ENCODE data around the gene PTPRN2. TPM values are rescaled to one million over a fixed set of nuclear protein-coding genes. Genes with fewer than 3 reads are reported as not detected.

The PTPRN2 gene
- total and polyA plus RNA-seq, 2 donors (not counting 1 experiment from before 2014, with no cell fraction given) = 0.54 to 1.2 TPM

DNA sequence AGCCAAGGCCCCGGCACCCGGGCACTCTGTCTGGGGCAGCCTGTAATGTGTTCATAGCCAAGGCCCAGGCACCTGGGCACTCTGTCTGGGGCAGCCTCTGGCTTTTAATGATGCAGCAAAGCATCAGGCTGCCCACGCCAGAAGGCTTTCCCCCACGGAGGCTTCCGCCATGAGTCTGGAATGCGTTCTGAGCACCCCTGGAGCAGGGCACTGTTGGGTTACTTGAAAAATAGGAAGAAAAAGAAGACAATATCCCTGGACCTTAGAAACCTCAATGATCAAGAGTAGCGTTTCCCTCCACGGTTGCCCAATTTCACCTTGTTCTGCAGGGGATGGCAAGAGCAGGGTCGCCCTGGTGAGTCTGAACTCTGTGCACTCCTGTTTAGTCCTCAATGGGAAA is 565.0 kb downstream of the PTPRN2 start:
- no peak for TF ChIP-seq EZH2 (IDR thresholded peaks at IDR 0.05; ENCODE audit: low read length, missing control alignments)
- TF ChIP-seq, protein P1, sequence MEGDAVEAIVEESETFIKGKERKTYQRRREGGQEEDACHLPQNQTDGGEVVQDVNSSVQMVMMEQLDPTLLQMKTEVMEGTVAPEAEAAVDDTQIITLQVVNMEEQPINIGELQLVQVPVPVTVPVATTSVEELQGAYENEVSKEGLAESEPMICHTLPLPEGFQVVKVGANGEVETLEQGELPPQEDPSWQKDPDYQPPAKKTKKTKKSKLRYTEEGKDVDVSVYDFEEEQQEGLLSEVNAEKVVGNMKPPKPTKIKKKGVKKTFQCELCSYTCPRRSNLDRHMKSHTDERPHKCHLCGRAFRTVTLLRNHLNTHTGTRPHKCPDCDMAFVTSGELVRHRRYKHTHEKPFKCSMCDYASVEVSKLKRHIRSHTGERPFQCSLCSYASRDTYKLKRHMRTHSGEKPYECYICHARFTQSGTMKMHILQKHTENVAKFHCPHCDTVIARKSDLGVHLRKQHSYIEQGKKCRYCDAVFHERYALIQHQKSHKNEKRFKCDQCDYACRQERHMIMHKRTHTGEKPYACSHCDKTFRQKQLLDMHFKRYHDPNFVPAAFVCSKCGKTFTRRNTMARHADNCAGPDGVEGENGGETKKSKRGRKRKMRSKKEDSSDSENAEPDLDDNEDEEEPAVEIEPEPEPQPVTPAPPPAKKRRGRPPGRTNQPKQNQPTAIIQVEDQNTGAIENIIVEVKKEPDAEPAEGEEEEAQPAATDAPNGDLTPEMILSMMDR (conservative IDR thresholded peaks at IDR 0.05 in 1 of 2, IDR thresholded peaks at IDR 0.05 in 1 of 2; ENCODE audit: low read depth in 1 of 2, low read length in 2 of 2) = no peak
- DNase-seq (ENCODE audit: low read depth in 2 of 2) = no peak

DNA sequence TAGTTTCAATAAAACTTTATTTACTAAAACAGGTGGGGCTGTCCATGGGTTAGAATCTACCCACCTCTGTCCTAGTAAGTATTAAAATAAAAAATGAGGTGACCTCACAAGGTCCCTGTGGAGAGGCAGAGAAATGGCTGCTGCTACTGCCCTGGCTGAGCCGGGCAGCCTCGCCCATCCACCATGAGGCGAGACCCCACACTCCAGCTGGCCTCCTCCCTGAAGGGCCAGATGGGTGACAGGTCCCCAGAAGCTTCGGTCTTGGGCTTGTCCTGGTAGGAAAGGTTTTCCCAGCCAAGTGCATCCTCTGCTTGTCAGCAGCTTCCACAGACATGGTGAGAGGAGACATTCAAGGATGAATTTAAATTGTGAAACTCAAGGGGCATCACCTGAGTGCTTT is 565.8 kb downstream of the PTPRN2 start:
- Histone ChIP-seq H3K4me2 (ENCODE audit: extremely low read depth, insufficient read depth, low read length) (no peak overlapping the region), H3K27ac (ENCODE audit: insufficient read depth, low read length) (no peak overlapping the region), H2AFZ (ENCODE audit: low read length) (no peak overlapping the region), H4K20me1 (ENCODE audit: control insufficient read depth, extremely low read depth, insufficient read depth, low read length) (no peaks in the 10 kb centered on the region), H3K9ac (ENCODE audit: insufficient read depth, low read length) (no peak overlapping the region), H3K4me3 (replicated peaks in 1 of 4; ENCODE audit: control extremely low read depth in 1 of 4, insufficient read depth in 1 of 4, low read depth in 3 of 4, low read length in 4 of 4) (no peak overlapping the region), H3K79me2 (ENCODE audit: control insufficient read depth, insufficient read depth, low read length) (no peaks in the 10 kb centered on the region), H3K9me3 (ENCODE audit: control insufficient read depth, insufficient read depth, low read depth, low read length) (no peaks in the 10 kb centered on the region), H3K36me3 (ENCODE audit: control insufficient read depth, insufficient read depth, low read length) (no peaks in the 10 kb centered on the region), H3K27me3 (ENCODE audit: control insufficient read depth, insufficient read depth, low read length) (no peaks in the 10 kb centered on the region), H3K4me1 (ENCODE audit: control insufficient read depth, extremely low read depth, insufficient read depth, low read length) (no peaks in the 10 kb centered on the region)
- DNase-seq (ENCODE audit: low read depth in 2 of 2) = no peak
- no peak for TF ChIP-seq EZH2 (IDR thresholded peaks at IDR 0.05; ENCODE audit: low read length, missing control alignments)
- TF ChIP-seq, protein P1 (conservative IDR thresholded peaks at IDR 0.05 in 1 of 2, IDR thresholded peaks at IDR 0.05 in 1 of 2; ENCODE audit: low read depth in 1 of 2, low read length in 2 of 2) = no peak

More for the DNA sequence above, 565.0 kb downstream of the PTPRN2 start:
- Histone ChIP-seq H3K79me2 (ENCODE audit: control insufficient read depth, insufficient read depth, low read length) (no peaks in the 10 kb centered on the region), H3K4me3 (replicated peaks in 1 of 4; ENCODE audit: control extremely low read depth in 1 of 4, insufficient read depth in 1 of 4, low read depth in 3 of 4, low read length in 4 of 4) (no peak overlapping the region), H3K4me2 (ENCODE audit: extremely low read depth, insufficient read depth, low read length) (no peak overlapping the region), H4K20me1 (ENCODE audit: control insufficient read depth, extremely low read depth, insufficient read depth, low read length) (no peaks in the 10 kb centered on the region), H3K27ac (ENCODE audit: insufficient read depth, low read length) (no peak overlapping the region), H3K36me3 (ENCODE audit: control insufficient read depth, insufficient read depth, low read length) (no peaks in the 10 kb centered on the region), H3K4me1 (ENCODE audit: control insufficient read depth, extremely low read depth, insufficient read depth, low read length) (no peaks in the 10 kb centered on the region), H2AFZ (ENCODE audit: low read length) (no peak overlapping the region), H3K9me3 (ENCODE audit: control insufficient read depth, insufficient read depth, low read depth, low read length) (no peaks in the 10 kb centered on the region), H3K27me3 (ENCODE audit: control insufficient read depth, insufficient read depth, low read length) (no peaks in the 10 kb centered on the region), H3K9ac (ENCODE audit: insufficient read depth, low read length) (no peak overlapping the region)

DNA sequence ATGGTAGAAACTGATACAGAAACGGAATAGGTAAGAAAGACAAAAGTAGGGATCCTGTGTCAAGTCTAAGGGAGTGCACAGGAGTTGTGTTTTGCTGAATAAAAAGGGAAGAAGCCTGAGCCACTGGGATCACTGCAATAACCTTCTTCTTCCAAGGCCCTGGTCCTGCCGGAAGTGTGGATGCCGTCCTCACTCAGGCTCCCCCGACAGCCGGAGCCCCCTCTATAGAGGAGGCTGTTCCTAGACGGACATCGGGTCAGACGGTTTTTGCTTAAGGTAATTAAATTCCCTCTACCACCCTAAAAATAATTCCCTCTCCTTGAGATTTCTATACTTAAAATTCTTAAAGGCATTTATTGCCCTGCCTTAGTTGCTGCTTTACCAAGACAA is 566.9 kb downstream of the PTPRN2 start:
- no peaks in the 10 kb centered on the region for H3K79me2 ChIP-seq (ENCODE audit: control insufficient read depth, insufficient read depth, low read length)
- H3K4me3 ChIP-seq (replicated peaks in 1 of 4; ENCODE audit: control extremely low read depth in 1 of 4, insufficient read depth in 1 of 4, low read depth in 3 of 4, low read length in 4 of 4) = no peak overlapping the region
- no peaks in the 10 kb centered on the region for H3K9me3 ChIP-seq (ENCODE audit: control insufficient read depth, insufficient read depth, low read depth, low read length)
- H3K4me1 ChIP-seq (ENCODE audit: control insufficient read depth, extremely low read depth, insufficient read depth, low read length) = no peaks in the 10 kb centered on the region
- H3K4me2 ChIP-seq (ENCODE audit: extremely low read depth, insufficient read depth, low read length) = no peak overlapping the region
- H2AFZ ChIP-seq (ENCODE audit: low read length) = no peak overlapping the region
- TF ChIP-seq, protein P1 (conservative IDR thresholded peaks at IDR 0.05 in 1 of 2, IDR thresholded peaks at IDR 0.05 in 1 of 2; ENCODE audit: low read depth in 1 of 2, low read length in 2 of 2) = no peak
- TF ChIP-seq EZH2 (IDR thresholded peaks at IDR 0.05; ENCODE audit: low read length, missing control alignments) = no peak
- no peak overlapping the region for H3K27ac ChIP-seq (ENCODE audit: insufficient read depth, low read length)
- no peaks in the 10 kb centered on the region for H4K20me1 ChIP-seq (ENCODE audit: control insufficient read depth, extremely low read depth, insufficient read depth, low read length)
- H3K27me3 ChIP-seq (ENCODE audit: control insufficient read depth, insufficient read depth, low read length) = no peaks in the 10 kb centered on the region
- H3K9ac ChIP-seq (ENCODE audit: insufficient read depth, low read length) = no peak overlapping the region
- DNase-seq (ENCODE audit: low read depth in 2 of 2) = no peak
- H3K36me3 ChIP-seq (ENCODE audit: control insufficient read depth, insufficient read depth, low read length) = no peaks in the 10 kb centered on the region

All from fibroblast of lung (primary cell).